ENCODE results near the gene AIPL1. TPM values are rescaled to one million over a fixed set of nuclear protein-coding genes. Genes with fewer than 3 reads are reported as not detected.

Gene AIPL1
- total RNA-seq, 1 donor from 2014 or later = not detected

DNA sequence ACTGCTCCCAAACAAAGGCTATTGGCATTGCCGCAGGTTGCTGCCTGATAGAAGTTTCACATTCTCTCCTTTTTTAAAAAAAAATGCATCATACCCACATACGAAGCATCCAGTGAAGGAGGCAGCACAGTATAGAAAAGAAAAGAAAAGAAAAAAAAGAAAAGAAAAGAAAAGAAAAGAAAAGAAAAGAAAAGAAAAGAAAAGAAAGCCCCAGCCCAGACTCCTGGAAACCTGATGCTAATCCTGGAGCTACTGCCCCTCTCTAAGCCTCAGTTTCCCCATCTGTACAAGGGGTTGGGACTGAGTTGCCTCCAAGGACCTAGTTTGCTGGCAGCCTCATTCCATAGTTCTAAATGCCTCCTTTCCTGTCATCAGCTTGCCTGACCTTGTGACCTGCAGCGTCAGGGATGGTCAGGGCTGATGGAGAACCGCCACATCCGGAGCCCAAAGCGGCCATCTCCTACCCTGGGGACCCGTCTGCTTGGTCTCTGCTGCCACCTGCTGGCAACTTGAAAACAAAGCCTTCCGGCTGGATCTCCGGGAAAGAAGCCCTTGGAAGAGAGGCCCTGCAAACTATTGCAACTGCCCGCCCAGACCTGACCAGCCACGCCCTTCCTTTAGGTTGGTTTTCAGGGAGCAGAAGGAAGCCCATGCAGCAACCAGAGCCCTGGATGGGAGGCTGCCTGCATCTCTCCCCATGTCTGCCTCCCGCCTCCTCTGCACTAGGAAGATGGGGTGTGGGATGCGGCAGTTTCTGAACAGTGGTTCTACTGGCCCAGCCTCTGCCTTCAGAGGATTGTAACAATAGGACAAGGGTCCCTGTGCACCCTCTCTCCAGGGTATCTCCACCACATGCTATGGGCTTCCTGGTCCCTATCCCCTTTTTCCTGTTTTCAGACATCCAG is 13.0 kb downstream of the AIPL1 start:
- DNase-seq (ENCODE audit: low read depth in 2 of 2) = peak; percentile 70 to 78

DNA sequence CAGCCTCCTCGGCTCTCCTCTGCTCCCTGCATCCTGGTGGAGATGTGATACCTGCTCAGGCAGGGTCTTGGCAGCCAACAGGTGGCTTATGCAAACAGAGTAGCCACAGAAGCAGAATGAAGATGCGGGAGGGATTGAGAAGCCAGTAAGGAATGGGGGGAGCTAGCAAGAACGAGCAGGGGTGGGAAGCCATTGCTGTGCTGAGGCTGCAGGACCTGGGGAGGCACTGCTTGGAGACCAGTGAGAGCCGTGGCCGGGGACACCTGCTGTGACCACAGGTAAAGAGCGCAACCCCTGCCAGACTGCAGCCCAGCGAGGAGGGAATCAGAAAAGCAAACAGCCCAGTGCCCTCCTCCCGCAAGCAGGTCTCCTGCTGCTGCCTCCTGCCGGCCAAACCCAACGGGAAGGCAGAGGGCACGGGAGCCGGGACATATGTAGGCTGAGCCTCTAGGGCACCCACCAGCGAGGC is 14.7 kb downstream of the AIPL1 start:
- DNase-seq (ENCODE audit: low read depth in 2 of 2) = peak; percentile 45 to 52

DNA sequence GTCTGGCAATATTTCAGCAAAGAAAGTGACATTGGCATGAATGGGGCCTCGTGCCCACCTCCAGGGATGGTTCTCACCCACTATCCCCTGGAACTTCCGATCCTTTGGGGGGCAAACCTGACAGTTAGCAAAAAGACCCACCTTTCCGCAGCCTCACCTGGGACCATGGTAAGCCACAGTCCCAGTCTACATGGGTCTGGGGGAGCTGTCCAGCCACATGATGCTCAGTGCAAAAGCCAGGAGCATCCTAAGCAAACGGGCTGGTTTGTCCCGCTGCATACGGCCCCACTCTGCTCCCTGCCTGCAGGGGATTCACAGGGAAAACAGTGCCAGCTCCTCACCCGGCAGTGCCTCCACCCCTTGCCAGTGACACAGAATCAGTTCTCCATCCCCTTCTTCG is 19.3 kb downstream of the AIPL1 start:
- DNase-seq (ENCODE audit: low read depth in 2 of 2) = no peak

DNA sequence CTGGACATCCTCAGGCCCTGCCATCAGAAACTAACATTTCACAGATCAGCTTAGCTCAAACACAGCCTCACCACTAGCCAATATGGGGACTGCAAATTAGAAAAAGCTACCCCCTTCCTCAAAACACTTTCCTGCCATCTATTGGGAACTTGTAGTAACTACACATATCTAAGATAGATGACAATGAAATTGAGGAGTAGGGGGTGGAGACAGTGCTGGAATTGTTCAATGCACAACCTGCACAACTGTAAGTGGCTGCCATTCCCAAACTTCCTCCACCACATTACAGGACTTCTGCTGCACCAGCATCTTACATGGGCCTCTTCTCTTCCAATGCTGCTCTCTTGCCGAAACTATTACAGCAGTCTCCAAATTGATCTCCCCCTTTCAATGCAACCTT is 21.9 kb downstream of the AIPL1 start:
- DNase-seq (ENCODE audit: low read depth in 2 of 2) = peak; percentile 62 to 70

GRCh38 chr17:6408735-6409134 is 26.2 kb downstream of the AIPL1 start:
- no peak for DNase-seq (ENCODE audit: low read depth in 2 of 2)

DNA sequence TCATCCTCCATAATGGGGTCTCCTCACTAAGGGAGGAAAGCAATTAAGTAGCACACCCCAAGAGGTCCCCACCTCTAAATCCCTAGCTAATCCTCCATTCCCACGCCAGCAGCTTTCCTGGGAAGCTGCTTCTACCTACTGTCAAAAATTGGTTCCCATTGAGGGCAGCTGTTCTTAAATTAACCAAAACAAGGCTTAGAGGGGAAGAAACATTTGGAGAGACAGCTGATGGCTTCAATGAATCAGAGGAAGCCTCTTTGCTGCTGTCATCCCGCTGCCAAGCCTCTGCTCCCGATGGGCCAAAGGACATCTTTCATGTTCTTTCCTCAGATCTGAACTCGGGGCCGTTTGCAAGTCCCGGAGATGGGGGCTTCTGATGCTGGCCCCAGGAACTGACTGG is 26.6 kb downstream of the AIPL1 start:
- no peak for DNase-seq (ENCODE audit: low read depth in 2 of 2)

DNA sequence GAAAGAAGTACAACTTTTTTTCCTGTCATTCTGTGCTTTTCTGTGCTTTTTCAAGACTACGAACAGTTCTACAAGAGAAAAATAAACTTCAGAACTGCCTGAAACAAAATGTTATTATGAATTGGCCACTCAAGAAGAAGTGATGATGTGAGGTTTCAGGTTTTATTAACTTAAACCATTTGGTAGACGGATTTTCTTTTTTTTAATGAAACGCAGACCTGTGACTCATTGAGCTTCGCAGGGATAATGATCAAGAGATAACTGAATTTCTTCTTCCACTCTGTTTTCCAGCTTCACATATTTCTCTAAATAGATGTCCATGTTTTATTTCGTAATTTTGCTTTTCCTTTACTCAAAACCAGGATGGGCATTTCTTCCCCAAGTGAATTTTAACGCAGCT is 32.7 kb downstream of the AIPL1 start:
- no peak for DNase-seq (ENCODE audit: low read depth in 2 of 2)

DNA sequence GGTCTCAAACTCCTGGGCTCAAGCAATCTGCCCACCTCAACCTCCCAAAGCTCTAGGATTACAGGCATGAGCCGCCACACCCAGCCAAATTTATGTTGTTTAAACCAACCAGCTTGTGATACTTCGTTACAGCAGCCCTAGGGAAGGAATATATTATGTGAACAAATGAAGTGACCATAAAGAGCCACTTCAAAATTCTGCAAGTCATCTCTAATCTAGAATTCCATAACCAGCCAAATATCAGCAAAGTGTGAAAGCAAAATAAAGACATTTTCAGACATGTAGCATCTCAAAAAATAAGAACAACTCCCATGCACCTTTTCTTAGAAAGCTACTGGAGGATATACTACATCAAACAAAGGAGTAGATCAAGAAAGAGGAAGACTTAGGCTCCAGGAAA is 36.0 kb downstream of the AIPL1 start:
- no peak for DNase-seq (ENCODE audit: low read depth in 2 of 2)

- DNase-seq (ENCODE audit: low read depth in 2 of 2) = no peak
Measured at GRCh38 chr17:6394055-6394606, 40.8 kb downstream of the AIPL1 start.

- no peak for DNase-seq (ENCODE audit: low read depth in 2 of 2)
Measured at GRCh38 chr17:6393351-6393952, 41.5 kb downstream of the AIPL1 start.

DNA sequence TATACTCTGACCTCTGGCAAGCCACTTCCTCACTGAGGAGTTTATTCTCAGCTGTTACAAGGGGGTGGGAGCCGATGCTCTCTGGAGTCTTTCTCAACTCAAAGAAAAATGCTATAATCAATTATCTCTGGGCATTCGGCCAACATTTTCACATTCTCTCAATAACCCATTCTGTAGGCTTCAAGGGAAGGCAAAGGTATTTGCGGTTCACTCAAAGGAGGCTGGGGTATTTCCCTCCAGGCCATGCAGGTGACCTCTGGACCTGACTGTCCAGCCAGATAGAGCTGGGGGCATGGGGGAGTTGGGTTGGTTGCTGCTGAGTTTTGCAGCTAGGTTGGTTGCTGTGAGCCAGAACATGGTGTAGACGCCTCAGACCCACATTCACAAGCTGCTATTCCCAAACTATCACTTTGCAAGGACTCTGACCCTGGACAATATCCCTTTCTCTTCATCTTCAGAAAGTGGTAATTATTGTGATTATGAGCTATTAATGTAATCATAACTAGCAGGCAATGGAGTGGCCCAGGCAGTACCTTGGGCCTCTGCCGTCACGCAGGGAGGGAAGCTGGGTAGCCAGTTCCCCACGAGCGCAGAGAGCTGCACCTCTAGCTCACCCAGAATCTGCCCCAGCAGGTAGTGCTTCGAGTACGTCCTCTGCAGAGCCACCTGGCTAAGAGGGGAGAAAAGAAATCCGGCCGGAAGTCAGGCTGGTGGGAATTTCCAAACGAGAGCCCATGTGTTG is 42.1 kb downstream of the AIPL1 start:
- no peak for DNase-seq (ENCODE audit: low read depth in 2 of 2)

DNA sequence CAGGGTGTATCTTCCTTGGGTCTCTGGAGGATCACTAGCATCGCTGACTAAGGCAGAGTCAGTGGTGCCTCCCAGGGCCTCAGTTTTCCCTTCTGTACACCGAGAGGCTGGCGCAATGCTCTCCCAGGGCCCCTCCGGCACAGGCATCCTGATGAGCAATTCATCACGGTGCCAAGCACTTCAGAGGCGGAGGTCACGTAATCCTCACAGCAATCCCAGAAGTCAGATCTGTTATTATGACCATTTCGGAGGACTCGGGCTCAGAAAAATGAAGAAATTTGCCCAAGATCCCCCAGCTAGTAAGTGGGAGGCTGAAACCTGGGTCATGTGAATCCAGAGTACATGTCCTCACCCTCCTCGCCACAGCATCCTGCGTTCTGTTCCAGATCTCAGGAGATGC is 46.5 kb downstream of the AIPL1 start:
- no peak for DNase-seq (ENCODE audit: low read depth in 2 of 2)

GRCh38 chr17:6387858-6388257 is 47.1 kb downstream of the AIPL1 start:
- no peak for DNase-seq (ENCODE audit: low read depth in 2 of 2)

DNA sequence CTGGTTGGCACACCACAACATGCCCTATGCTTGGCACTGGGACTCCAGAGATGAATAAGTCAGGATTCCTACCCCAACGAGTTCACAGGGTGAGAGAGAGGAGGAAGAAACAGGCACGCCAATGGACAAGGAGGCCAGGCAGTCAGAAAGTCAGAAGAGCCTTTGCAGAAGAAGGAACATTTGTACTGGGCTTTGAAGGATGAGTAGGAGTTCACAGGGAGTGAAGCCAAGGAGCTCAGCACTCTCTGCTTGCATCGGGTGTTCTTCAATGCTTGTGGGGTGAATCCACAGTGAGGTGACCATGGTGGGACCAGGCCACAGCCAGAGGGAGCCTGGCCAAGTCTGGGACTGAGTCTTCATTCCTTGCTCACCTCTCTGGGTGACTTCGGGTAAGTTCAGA is 47.5 kb downstream of the AIPL1 start:
- no peak for DNase-seq (ENCODE audit: low read depth in 2 of 2)

GRCh38 chr17:6386041-6386630 is 48.8 kb downstream of the AIPL1 start:
- no peak for DNase-seq (ENCODE audit: low read depth in 2 of 2)

DNA sequence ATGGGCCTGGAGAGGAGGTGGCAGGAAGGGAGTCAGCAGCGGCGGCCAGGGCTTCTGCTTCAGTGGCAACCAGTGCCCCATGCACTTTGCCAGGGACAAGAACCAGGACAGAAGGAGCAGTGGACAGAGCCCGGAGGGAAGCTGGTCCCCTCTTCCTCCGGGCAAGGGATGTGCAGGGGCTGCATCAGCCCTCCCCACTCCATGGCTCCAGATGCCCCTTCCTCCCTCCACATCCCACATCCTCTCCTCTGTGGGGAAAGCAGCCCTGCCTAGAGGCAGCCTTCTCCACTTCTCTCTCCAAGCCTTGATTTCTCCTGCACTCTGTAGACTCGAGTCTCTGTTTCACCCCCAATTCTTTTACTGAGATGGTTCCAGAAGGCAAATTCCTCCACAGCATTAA is 50.4 kb downstream of the AIPL1 start:
- no peak for DNase-seq (ENCODE audit: low read depth in 2 of 2)

GRCh38 chr17:6381526-6382465 is 53.1 kb downstream of the AIPL1 start:
- no peak for DNase-seq (ENCODE audit: low read depth in 2 of 2)

DNA sequence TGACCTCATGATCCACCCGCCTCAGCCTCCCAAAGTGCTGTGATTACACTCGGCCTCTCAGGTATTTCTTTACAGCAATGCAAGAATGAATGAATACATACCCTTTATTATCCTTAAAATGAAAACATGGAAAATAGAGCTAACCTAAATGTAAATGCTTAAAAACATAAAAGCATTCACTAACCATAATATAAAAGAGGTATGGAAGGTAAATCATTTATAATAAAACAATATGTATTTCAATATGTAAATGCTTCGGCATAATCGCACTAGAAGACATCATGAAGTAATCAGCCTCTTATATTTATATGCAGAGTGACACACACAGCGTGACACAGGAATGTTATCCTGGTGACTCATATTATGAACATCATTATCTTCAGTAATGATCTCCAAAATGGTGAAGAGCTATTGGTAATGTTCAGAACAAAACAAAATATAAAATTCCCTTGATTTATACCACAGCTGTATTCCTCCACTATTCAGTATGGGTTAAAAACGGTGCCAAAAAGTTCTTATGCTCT is 53.9 kb downstream of the AIPL1 start:
- DNase-seq (ENCODE audit: low read depth in 2 of 2) = no peak

DNA sequence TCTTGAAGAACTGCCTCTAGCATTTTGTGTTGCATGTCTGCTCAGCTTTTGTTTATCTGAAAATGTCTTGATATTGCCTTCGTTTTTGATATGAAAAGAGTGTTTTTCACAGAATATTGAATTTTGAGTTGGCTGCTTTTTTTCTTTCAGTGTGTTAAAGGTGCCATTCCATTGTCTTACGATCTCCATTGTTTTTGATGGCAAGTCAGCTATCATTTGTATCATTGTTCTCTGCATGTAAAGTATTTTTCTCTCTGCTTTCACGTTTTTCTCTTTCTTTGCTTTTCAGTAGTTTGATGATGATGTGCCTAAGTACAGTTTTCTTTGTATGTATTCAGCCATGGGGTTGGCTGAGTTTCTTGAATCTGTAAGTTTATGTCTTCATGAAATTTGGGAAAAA is 57.0 kb downstream of the AIPL1 start:
- no peak for DNase-seq (ENCODE audit: low read depth in 2 of 2)

DNA sequence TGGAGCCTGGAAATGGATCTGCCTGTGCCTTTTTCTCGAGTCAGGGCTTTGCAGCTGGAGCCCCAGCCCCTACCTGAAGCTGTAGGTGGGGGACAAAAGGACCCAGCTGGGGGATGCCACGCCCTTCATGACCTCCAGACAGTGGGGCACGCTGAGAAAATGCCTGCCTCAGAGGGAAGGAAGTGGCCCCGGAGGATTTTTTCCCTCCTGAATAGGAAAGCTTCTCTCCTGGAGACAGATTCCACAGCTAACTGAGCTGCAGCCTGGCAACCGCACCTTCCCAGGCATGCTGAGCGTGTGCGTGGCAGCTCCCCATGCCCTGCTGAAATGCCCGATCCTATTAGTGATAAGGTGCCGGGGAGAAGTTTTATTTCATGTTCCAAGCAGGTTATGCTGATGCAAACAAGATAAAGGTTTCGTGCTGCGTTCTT is 58.0 kb downstream of the AIPL1 start:
- no peak for DNase-seq (ENCODE audit: low read depth in 2 of 2)

Data from lung microvascular endothelial cell (primary cell).